MM.1S (cell line): ENCODE results near the gene CIRBP.

Experiments
- DNase-seq: peaks from one replicate; pipeline ENCODE4 v3.0.0-alpha.2; 2015
- H2AFZ ChIP-seq: fragments of 300-600 bp; sonication (generic); 2 replicates; pipeline ENCODE4 v1.6.0; 2016; ENCODE audit warnings: antibody characterized with exemption, low read length
- H3F3A ChIP-seq: fragments of 300-600 bp; sonication (generic); 2 replicates; pipeline ENCODE4 v1.6.1; 2016; ENCODE audit warnings: mild to moderate bottlenecking, antibody characterized with exemption, low read length, moderate library complexity, mixed read lengths; ENCODE audit not compliant: insufficient read depth
- H3K27ac ChIP-seq: fragments of 300-600 bp; sonication (generic); 2 replicates; pipeline ENCODE4 v1.5.1; 2016; ENCODE audit warnings: mild to moderate bottlenecking, low read length
- H3K27me3 ChIP-seq: fragments of 300-600 bp; sonication (generic); replicated peaks from 2 replicates; pipeline ENCODE4 v1.6.0; 2016; ENCODE audit warnings: low read length; ENCODE audit not compliant: insufficient read depth
- H3K36me3 ChIP-seq: fragments of 300-600 bp; sonication (generic); replicated peaks from 2 replicates; pipeline ENCODE4 v1.6.1; 2016; ENCODE audit warnings: mild to moderate bottlenecking, low read length, mixed read lengths; ENCODE audit not compliant: insufficient read depth
- H3K4me1 ChIP-seq: fragments of 300-600 bp; sonication (generic); 2 replicates; pipeline ENCODE4 v1.6.1; 2016; ENCODE audit warnings: low read length, mixed read lengths
- H3K4me2 ChIP-seq: fragments of 300-600 bp; sonication (generic); 2 replicates; pipeline ENCODE4 v1.6.0; 2016; ENCODE audit warnings: low read depth, low read length
- H3K4me3 ChIP-seq: fragments of 300-600 bp; sonication (generic); 2 replicates; pipeline ENCODE4 v1.5.1; 2016; ENCODE audit warnings: low read length, mixed read lengths
- H3K79me2 ChIP-seq: fragments of 300-600 bp; sonication (generic); 2 replicates; pipeline ENCODE4 v1.6.1; 2016; ENCODE audit warnings: mixed run types, low read length, mixed read lengths
- H3K9ac ChIP-seq: fragments of 300-600 bp; sonication (generic); 2 replicates; pipeline ENCODE4 v1.6.1; 2016; ENCODE audit warnings: low read length, mixed read lengths
- H3K9me2 ChIP-seq: fragments of 300-600 bp; sonication (generic); replicated peaks from 2 replicates; pipeline ENCODE4 v1.6.1; 2016; ENCODE audit warnings: mild to moderate bottlenecking, low read length, mixed read lengths; ENCODE audit not compliant: insufficient read depth
- H3K9me3 ChIP-seq: fragments of 300-600 bp; sonication (generic); replicated peaks from 2 replicates; pipeline ENCODE4 v1.6.1; 2016; ENCODE audit warnings: mild to moderate bottlenecking, low read length, mixed read lengths; ENCODE audit not compliant: insufficient read depth
- H4K20me1 ChIP-seq: fragments of 300-600 bp; sonication (generic); 2 replicates; pipeline ENCODE4 v1.6.1; 2016; ENCODE audit warnings: mild to moderate bottlenecking, low read length, moderate library complexity, mixed read lengths; ENCODE audit not compliant: insufficient read depth
- CTCF ChIP-seq: fragments of 300-600 bp; sonication (generic); IDR thresholded peaks from 2 replicates; pipeline ENCODE4 v1.5.1; 2016; ENCODE audit warnings: antibody characterized with exemption, low read length, mixed read lengths
- EZH2 ChIP-seq: fragments of 300-600 bp; sonication (generic); optimal IDR thresholded peaks from 2 replicates; pipeline ENCODE3; 2017; ENCODE audit warnings: low read depth, mild to moderate bottlenecking, antibody characterized with exemption, low read length, mixed read lengths
- EZH2phosphoT487 ChIP-seq: fragments of 300-600 bp; sonication (generic); IDR thresholded peaks from 2 replicates; pipeline ENCODE4 v1.6.1; 2018; ENCODE audit warnings: antibody characterized with exemption, low read length

CIRBP gene

DNA sequence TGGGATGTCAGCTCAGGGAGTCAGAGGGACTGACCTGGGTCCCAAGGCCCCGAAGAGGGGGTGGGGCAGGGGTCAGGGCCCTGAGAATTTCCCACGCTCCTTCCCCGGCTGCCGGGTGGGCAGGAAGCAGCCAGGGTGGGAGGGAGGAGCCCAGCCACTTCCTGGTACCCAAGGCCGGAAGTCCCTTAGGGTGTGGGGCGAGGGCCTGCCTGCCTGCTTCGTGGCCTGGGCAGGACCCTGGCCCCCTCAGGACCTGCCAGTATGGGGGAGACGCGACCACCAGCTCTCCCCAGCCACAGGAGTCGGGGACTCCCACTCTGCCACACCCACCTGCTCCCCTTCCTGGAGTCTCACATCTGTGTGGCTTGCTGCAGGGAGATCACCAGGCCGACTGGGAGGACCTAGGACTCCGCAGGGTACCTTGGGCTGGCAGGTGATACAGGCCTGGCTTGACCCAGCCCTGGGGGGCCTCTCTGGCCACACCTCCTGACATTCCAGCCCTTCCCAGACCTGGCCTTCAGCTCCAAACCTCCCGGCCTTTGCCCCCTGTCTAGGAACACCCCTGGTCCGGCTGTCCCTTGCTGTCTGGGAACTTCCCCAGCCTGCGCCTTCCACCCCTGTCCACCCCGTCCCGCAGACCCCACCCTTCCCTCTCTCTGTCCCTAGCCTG is 9.8 kb upstream of the CIRBP start:
- peaks cover 12% of the 10 kb centered on the region; the same call in 1 of the 2 replicates for H3K36me3 ChIP-seq
- DNase-seq, result peak; percentile 78
- no peaks in the 10 kb centered on the region for H3K9me2 ChIP-seq
- peak overlapping the region; percentile 82 for H3K27ac ChIP-seq
- peaks cover 24% of the 10 kb centered on the region for H3K79me2 ChIP-seq
- no peaks in the 10 kb centered on the region for H4K20me1 ChIP-seq
- H3K9me3 ChIP-seq, result no peaks in the 10 kb centered on the region
- peak overlapping the region; percentile 75 for H3K4me3 ChIP-seq
- H3F3A ChIP-seq, result peaks cover 23% of the 10 kb centered on the region
- H2AFZ ChIP-seq, result peak overlapping the region; percentile 24
- no peak for TF ChIP-seq EZH2
- no peak for TF ChIP-seq EZH2phosphoT487
- TF ChIP-seq CTCF, result no peak
- H3K27me3 ChIP-seq, result no peaks in the 10 kb centered on the region
- peak overlapping the region; percentile 98 for H3K4me2 ChIP-seq
- H3K4me1 ChIP-seq, result peaks cover 23% of the 10 kb centered on the region
- H3K9ac ChIP-seq, result peak overlapping the region; percentile 81

- Histone ChIP-seq H3K9ac (peak overlapping the region; percentile 81), H3K27ac (peak overlapping the region; percentile 82), H3K4me1 (peaks cover 23% of the 10 kb centered on the region), H3K4me3 (peak overlapping the region; percentile 75), H3K4me2 (peak overlapping the region; percentile 98), H3K9me3 (no peaks in the 10 kb centered on the region), H3K79me2 (peaks cover 24% of the 10 kb centered on the region), H4K20me1 (no peaks in the 10 kb centered on the region), H3K27me3 (no peaks in the 10 kb centered on the region), H3K9me2 (no peaks in the 10 kb centered on the region), H3F3A (peaks cover 23% of the 10 kb centered on the region), H2AFZ (peak overlapping the region; percentile 24), H3K36me3 (peaks cover 8% of the 10 kb centered on the region; the same call in 1 of the 2 replicates)
- no peak for DNase-seq
- no peak for TF ChIP-seq EZH2phosphoT487
- TF ChIP-seq CTCF, result no peak
- no peak for TF ChIP-seq EZH2
These were observed 9.0 kb upstream of the CIRBP start for GRCh38 chr19:1259876-1260748.

- DNase-seq, result peak; percentile 99
- H2AFZ ChIP-seq, result peak overlapping the region; percentile 55
- no peaks in the 10 kb centered on the region for H3K36me3 ChIP-seq
- H3K9ac ChIP-seq, result peak overlapping the region; percentile 95
- H3K79me2 ChIP-seq, result peaks cover 24% of the 10 kb centered on the region
- peak overlapping the region; percentile 93 for H3K4me3 ChIP-seq
- H3K9me3 ChIP-seq, result no peaks in the 10 kb centered on the region
- H3K4me1 ChIP-seq, result peaks cover 25% of the 10 kb centered on the region
- peaks cover 23% of the 10 kb centered on the region for H3F3A ChIP-seq
- no peaks in the 10 kb centered on the region for H3K27me3 ChIP-seq
- no peaks in the 10 kb centered on the region for H3K9me2 ChIP-seq
- H3K4me2 ChIP-seq, result peak overlapping the region; percentile 98
- no peak for TF ChIP-seq EZH2phosphoT487
- no peak for TF ChIP-seq CTCF
- TF ChIP-seq EZH2, result no peak
- H4K20me1 ChIP-seq, result no peaks in the 10 kb centered on the region
- H3K27ac ChIP-seq, result peak overlapping the region; percentile 82
These were observed 8.2 kb upstream of the CIRBP start for GRCh38 chr19:1260749-1261537.
